D721Med (cell line): Measurements from ENCODE around the gene EPB41L3.
"Not testable (repeated sequence)": the region's sequence is repeated elsewhere in the genome, so short reads cannot be mapped to it uniquely, and the experiment has no call there.

Experiments used
- DNase-seq: peaks from one replicate; pipeline ENCODE4 v3.0.0; 2011; ENCODE audit warnings: low spot score; ENCODE audit not compliant: insufficient read length
- FAIRE-seq: peaks from 2 replicates; lab custom pipeline; 2011; peaks lifted over from hg19 to GRCh38; lab: Jason Lieb, UNC
- TF ChIP-seq, protein P1 (sequence below): IDR thresholded peaks from 2 replicates; pipeline ENCODE4 v1.5.1; 2012; ENCODE audit warnings: mild to moderate bottlenecking, control low read depth; ENCODE audit not compliant: insufficient read depth; ENCODE audit errors: missing control alignments

The EPB41L3 gene

DNA sequence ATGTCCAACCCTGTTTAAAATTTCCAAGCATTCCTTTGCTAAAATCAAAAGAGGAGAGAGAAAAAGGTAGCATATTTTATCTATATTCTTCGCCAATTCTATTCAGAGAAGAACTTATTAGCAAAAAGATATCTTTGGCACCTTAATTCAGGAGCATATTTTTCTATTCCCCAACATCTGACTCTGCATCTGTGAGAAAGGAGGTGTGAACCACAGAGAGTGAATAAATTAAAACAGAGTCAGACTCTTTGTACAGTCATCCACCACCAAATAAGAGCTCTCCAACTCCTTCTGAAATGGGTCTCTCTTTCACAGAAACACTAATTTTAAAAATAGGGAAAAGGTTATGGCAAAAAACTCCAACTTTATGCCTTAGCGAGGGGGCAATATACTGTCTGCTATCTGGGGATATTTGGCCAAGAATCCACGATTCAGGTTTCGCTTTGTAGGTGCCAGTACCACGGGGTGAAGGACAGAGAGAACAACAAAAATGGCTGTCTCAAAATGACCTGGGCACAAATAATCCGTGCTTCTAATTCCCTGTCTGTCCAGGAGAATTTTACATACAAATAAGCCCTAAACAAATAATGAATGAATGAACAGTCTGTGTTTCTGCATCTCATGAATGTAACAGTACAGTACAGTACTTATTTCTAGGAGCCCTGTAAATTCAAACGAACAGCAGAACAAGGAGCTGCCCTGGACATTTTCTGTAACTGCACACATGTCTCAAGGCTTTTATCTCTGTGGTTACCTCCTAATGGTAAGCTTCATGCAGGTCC is 43.4 kb downstream of the EPB41L3 start:
- TF ChIP-seq, protein P1, sequence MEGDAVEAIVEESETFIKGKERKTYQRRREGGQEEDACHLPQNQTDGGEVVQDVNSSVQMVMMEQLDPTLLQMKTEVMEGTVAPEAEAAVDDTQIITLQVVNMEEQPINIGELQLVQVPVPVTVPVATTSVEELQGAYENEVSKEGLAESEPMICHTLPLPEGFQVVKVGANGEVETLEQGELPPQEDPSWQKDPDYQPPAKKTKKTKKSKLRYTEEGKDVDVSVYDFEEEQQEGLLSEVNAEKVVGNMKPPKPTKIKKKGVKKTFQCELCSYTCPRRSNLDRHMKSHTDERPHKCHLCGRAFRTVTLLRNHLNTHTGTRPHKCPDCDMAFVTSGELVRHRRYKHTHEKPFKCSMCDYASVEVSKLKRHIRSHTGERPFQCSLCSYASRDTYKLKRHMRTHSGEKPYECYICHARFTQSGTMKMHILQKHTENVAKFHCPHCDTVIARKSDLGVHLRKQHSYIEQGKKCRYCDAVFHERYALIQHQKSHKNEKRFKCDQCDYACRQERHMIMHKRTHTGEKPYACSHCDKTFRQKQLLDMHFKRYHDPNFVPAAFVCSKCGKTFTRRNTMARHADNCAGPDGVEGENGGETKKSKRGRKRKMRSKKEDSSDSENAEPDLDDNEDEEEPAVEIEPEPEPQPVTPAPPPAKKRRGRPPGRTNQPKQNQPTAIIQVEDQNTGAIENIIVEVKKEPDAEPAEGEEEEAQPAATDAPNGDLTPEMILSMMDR, result no peak
- FAIRE-seq (peak; percentile 84), DNase-seq (no peak)

DNA sequence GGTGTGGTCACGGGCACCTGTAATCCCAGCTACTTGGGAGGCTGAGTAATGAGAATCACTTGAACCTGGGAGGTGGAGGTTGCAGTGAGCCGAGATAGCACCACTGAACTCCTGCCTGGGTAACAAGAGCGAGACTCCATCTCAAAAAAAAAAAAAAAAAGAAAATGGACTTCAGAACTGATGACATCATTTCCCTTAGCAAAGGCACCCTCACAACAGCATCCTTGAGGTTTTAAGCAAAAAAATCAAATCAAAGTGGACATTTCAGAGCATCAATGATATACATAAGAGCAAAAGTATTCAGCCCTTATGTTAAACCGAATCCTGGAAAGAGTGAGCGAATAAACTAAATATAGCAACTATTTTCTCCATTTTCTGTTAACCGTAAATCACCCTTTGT is 45.3 kb downstream of the EPB41L3 start:
- TF ChIP-seq, protein P1, result no peak
- no peak for FAIRE-seq
- DNase-seq, result no peak

DNA sequence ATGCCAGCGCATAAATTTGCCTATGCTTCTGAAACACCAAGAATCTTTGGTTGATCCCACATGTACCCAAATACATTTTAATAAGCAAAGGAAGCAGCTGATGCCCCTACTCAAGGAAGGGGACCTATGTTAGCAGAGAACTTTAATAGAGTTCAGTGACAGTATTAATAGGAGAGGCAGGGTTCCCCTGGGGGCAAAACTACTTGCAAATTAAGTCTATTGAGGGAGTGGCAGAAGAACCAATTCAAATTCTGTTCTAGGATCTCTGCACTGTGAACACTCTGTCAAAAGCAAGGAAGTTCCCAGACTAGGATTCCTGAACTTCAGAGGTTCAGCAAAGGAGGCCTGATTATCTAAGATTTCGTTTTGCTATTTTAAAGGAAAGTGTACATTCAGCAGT is 47.5 kb downstream of the EPB41L3 start:
- no peak for DNase-seq
- TF ChIP-seq, protein P1, result no peak
- no peak for FAIRE-seq

DNA sequence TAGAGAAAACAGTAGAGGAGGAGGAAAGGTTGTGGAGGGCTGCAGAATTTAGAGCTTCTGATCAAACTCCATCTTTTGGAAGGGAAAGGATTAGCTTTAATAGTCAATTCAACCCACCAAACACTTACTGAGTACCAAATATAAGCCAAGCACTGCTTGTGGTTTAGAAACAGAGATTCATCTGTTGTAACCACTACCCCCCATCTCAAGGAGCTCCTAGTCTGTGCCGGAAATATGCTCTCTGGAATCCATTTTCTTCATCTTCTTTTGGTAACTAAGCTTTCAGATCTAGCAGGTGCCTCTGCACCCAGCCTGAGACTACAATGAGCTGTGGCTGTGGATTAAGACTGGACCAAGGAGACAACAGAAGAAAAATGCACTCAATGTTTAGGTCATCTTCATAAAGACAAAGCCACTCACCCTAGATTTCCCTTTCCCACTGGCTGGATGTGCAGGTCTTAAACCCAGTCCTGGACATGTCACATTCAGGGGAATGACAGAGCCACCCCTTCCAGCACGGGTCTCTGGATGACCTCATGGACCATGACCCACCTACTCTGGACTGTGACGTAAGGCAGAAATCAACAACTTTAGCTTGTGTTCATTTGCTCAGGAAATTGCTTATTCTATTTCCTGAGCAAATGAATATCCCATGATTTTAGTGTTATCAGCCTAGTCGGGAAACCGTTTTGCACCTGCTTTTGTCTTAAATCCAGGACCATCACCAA is 52.9 kb downstream of the EPB41L3 start:
- DNase-seq (no peak), FAIRE-seq (no peak)
- TF ChIP-seq, protein P1, result no peak

DNA sequence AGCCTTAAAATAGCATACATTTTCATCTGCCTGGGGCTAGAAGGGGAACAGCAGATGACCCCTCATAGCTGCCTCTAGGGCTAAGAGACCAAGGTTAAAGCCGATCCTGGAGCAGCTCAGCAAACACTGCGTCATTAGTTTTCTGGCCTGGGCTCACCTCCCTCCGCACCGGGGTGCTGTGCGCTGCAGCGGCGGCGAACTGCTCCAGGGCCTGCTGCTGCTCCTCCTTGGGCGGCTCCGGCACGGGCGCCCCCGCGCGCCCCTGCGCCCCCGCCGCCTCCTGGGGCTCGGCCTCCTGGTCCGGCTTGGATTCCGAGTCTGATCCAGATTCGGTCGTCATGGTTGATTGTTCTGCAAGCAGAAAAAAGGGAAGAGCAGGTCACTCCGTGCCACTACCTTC is 55.0 kb downstream of the EPB41L3 start:
- no peak for DNase-seq
- TF ChIP-seq, protein P1, result no peak
- FAIRE-seq, result no peak

DNA sequence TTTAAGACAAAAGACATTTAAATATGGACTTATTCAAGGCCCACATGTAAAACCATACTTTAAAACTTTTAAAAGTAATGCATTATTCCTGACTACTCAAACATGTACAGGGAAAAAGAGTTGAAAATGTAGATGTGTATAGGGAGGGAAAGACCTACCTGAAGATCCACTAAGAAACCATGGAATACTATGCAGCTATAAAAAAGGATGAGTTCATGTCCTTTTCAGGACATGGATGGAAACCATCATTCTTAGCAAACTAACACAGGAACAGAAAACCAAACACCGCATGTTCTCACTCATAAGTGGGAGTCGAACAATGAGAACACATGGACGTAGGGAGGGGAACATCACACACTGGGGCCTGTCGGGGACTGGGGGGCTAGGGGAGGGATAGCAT is 55.8 kb downstream of the EPB41L3 start:
- not testable (repeated sequence) for FAIRE-seq, DNase-seq

DNA sequence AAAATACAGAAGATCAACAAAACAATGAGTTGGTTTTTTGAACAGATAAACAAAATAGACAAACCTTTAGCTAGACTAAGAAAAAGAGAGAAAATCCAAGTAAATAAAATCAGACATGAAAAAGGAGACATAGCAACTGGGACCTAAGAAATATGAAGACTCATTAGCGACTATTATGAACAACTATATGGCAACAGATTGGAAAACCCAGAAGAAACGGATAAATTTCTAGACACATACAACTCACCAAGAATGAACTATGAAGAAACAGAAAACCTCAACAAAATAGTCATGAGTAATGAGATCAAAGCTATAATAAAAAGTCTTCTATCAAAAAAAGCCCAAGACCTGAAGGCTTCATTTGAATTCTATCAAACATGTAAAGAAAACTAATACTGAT is 59.3 kb downstream of the EPB41L3 start:
- TF ChIP-seq, protein P1, result no peak
- DNase-seq (no peak), FAIRE-seq (peak; percentile 79)
